ENCODE results near the gene CRYBG3.
"Not testable (repeated sequence)": the region's sequence is repeated elsewhere in the genome, so short reads cannot be mapped to it uniquely, and the experiment has no call there.

Gene CRYBG3
- total RNA-seq: 38.7 to 85.7 reads per million in 2 experiments

DNA sequence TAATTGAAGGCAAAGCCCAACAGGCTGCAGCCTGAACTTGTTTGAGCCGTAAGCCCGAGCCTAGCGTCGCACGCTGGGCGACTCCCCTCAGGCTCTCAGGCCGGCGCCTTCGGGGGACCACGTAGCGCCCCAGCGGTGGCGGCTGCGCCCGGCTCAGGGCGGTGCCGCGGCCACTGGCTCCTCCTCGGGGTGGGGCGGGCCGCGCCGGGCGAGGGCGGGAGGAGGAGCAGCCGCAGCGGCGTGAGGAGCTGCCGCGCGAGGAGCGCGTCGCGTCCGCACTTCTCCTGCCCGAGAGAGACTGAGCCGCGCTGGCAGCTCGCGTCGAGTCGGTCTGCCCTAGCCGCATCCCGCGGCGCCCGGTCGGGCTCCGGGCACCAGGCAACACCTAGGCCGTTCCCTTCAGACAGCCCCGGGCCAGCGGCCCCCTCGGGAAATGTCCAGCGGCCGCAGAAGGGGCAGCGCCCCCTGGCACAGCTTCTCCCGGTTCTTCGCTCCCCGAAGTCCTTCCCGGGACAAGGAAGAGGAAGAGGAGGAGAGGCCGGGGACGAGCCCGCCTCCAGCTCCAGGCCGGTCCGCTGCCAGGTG is at the start of gene CRYBG3:
Gene CRYBG3, plus strand, starts transcription at position 238 of the 585 bp plus-strand sequence. Its CDS starts 196 bp downstream, at position 434.
- DNase-seq (ENCODE audit: low read depth): peak; percentile 68

DNA sequence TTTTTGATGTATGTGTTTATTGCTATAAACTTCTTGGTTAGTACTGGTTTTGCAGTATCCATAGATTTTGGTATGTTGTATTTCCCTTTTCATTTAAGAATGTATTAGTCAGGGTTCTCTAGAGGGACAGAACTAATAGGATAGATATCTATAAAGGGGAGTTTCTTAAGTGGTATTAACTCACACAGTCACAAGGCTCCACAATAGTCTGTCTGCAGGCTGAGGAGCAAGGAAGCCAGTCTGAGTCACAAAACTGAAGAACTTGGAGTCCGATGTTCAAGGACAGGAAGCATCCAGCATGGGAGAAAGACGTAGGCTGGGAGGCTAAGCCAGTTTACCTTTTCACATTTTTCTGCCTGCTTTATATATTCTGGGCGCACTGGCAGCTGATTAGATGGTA is 48.9 kb upstream of the CRYBG3 start:
- DNase-seq (ENCODE audit: low read depth): no peak

DNA sequence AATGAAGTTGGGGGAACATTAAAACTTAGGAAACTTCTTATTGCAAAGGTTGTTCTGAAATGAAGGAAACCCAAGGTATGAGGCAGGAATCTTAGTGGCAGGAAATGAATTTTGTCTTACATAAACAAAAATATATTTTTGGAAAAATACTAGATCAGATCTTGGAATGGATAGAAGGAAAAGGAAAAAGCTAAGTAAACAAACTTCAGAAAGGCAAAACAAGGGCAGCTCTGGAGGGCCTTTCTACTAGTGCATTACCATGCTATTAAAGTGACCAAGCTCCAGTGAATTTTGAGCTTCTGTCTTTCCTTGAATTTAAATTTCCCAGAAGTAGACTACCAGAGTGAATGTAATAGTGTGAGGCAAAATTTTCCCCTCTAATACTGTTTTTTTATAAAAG is 43.7 kb upstream of the CRYBG3 start:
- DNase-seq (ENCODE audit: low read depth): no peak

DNA sequence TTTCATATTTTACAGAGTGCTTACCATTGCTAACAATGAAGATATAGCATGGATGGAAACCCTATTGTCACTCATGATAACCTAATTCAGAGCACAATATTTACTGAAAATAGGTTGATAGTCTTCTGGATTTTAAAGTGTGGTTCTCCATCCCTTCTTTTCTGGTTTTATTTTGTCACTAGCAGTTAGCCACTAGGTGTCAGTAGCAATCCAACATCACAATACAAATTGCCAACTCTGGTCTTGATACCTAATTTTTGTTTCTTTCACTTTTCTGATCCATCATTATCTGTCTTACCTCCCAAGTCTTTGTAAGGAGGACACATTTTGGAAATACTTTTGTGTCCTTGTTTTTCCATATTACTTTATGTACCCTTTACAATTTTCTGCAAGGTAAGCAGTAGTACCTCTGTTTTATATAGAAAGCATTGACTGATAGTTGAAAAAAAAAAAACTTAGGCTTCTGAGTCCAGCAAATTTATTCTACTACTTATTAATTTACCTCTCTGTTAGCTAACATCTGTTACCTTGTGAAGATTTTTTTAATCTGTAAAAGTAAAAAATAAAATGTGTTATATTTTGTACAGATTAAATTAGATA is 28.3 kb upstream of the CRYBG3 start:
- no peak for DNase-seq (ENCODE audit: low read depth)

DNA sequence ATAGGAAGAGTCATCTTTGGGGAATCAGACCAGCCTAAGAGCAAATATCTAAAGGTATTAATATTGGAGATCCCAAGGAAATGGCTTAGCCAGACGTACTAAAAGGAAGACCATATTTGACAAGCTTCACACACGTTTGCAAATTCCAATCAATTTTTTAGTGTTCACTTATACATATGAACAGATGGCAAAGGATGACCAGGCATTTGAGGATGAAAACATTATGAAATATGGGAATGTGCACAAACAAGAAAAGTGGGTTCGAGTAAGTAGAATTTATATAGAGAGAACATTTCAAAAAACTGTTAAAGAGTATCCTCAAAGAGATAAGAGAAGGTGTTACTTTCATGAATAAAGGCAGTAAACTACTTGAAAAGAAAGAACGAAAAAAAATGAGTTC is 25.9 kb upstream of the CRYBG3 start:
- no peak for DNase-seq (ENCODE audit: low read depth)

DNA sequence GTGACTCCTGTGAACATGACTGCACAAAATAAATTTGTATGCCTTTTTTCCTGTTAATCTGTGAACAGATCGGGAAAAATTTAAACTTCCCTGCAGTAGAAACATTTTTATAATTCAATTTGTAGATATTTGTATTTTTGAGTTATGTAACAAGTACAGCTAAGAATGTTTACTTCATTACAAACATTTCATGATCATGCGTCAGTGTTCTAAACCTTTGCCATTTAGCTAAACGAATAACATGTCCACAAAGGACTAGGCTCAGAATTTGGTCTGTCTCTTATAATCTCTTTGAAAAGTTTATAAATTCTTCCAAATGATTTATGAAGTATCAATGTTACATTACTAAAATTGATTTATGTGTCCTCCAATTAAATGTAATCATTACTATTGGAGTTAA is 17.3 kb upstream of the CRYBG3 start:
- no peak for DNase-seq (ENCODE audit: low read depth)

DNA sequence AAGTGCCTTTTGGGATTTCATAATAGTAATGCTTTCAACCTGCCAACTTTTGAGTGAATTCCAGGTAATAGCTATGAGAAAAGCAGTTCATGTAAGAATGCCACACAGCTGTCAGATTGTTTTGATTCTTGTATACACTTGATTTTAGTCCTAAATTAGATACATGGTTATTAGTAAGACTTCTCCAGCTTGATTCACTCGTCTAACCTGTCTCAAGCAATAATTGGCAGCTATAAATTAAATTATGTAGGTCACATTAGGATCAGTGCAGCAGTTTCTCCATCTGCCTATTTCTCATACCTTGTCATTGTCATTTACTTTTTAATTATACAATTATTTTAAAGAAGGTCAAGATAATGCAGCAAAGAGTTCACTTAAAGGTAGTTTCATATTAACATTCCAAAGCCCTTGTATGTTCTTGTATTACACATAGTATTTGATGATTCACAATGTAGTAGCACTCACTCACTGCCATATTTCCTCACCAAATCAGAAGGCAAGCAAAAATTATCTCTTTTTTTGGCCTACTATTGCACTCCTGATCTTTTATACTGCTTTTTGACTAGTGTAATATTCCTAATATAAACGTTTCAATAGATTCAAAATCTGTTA is 10.9 kb upstream of the CRYBG3 start:
- no peak for DNase-seq (ENCODE audit: low read depth)

DNA sequence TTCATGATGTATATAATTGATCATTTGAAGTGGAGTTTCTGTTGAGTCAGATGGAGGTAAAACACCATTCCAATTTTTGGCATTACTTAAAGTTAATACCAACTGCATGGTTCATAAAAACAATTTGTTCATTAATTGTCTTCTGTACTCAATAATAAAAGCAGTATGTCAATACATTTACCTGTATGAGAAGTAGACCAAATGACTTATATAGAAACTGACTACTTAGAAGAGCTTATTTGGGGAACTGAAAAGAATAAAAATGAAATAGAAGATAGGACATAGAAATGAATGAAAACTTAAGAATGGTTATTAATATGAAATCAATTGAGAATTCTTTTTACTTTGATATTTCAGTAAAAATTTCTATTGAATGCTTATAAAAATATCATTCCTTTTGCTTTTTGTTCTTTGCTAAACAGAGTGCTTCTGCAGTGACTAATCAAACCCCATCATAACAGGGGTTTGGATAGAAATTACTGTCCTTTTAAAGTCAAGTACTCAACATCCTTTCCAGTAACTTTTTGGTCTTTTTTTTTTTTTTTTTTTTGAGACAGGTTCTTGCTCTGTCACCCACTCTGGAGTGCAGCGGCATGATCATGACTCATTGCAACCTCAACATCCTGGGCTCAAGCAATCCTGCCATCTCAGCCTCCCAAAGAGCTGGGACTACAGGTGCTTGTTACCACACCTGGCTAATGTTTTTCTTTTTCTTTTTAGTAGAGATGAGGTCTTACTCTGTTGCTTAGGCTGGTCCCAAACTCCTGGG is 6.5 kb upstream of the CRYBG3 start:
- peak; percentile 9 for DNase-seq (ENCODE audit: low read depth)

DNA sequence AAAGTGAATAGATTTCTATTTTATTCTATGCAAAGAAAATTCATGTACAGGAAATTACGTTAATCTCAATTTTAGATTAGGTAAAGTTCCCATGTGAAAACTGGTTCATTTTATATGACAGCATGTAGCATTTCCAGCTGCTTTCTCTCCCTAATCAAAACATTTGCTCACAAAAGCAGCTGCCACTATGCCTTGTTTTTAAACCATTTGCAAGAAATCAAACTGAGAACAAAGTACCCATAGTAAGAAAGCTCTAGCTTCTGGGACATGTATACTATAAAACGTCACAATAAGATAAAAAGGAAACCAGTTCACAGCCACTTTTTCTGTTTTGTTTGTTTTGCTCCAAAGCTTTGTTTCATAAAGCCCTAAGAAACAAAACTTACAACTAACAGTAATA is 5.0 kb upstream of the CRYBG3 start:
- DNase-seq (ENCODE audit: low read depth): no peak

DNA sequence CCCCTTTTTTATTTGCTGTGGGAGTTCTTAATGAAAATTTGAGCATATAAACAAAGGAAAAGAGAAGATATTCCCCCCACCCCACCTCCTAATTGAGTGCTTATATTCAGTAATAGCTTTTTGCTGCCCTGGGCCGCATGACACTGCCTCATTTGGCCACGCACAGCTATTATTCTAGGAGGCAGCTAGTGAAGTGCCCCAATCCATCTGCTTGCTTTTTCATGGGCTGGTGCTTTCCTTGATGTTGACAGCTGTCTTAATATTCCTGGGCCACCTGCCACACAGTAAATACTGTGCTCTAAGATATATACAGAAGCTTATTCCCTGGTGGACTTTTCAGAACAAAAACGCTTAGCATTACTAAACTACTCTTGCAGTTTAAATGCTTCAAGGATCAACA is 3.8 kb upstream of the CRYBG3 start:
- DNase-seq (ENCODE audit: low read depth): no peak

DNA sequence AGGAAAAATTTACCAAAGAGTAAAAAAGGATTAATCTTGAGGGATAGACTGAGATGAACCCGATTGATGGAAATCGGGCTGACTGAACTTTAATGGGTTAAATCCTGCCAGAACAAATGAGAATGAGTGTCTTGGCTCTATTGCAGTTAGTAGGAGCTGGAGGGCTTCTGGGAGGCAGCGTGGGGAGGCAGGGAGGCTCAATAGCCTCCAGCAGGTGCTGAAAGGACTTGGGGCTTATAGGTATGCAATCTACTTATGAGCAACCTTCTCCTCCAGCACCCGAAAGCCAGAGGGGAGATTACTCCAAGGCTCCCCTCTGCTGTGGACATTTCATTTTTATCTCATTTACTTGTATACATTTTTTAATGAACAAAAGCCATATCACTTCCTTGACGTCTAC is 1.0 kb upstream of the CRYBG3 start:
- no peak for DNase-seq (ENCODE audit: low read depth)

DNA sequence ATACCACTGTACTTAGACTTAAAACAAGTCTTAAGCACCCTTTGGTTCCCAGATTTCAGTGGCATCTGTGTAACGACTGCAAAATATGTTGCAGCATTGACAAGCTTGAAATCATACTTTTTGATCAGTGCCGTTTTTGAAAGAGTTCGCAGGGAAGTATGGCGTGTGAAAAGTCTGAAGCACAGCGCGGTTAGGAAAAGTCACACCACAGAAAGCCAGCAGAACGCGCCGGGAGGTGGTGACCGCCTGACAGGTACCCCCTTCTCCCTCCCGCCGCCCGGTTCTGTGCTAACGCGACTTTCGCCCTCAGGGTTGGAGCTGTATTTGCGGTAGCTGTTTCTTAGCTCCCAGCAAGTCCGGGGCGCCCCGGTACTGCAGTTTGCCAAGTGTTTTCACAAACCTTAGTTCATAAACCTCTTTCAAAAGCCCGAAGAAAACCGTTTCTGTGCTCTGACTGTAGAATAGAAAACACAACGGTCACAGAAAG is 481 bp upstream of the CRYBG3 start:
- DNase-seq (ENCODE audit: low read depth): peak; percentile 36

DNA sequence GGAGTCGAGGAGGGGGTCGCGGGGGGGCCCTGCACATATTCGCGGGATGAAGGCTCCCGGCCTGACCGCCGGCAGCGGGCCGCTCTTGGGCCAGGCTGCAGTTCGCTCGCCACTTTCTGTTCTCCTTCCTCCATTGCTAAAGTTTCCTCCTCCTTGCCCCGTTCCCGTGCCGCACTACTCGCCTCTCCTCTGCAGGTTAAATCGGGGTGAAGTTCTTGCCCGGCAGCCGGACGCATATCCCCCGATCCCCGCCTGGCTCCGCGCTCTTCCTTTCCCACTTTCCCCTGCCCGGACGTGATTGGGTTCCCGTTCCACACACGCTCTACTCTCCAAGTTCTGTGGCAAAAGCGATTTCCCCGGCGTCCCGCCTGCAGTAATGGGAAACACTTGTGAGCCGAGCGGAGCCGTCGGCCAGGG is 556 bp downstream of the CRYBG3 start:
- DNase-seq (ENCODE audit: low read depth): no peak

DNA sequence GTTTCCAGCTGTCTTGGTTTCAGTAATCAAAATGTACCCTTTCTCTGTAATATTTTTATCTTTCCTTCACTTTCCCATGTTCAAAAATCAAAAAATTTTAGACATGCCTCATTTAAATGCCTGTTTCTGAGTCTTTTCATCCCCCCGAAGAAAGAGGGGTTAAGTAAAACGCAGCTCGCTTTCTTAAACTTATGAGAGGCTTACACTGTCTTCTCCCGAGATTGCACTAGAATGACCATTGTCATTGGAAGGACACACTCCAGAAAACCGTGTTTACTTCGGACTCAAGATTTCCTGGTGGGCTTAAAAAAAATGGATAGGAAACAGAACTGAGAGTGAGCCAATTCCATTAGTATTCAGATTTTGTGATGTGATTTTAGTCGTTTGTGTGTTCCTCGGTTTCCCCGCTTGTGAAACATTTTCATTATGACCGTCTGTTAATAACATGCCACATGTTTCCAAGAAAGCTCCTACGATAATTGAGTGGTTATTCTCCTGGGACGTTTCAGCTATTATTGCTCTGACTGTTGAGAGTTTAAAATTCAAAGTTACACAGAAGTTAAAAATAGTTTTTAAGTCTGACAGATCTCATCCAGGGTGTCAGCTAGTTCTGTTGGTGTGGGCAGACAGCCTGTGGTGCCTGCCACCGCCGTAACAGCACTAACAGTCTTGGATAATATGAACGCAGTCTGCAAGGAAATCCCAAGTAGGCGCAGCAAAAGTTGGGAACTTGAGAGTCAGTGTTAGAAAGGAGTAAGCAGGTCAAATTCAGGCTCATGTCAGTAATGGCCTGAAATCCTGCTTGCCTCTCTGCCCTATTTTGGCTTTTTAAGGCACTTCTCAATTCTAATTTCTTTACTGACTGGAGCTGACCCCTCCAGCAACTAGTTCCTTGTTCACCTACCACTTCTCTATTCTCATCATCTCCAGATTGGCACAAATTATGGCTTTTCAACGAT is 1.5 kb downstream of the CRYBG3 start:
- DNase-seq (ENCODE audit: low read depth): no peak

DNA sequence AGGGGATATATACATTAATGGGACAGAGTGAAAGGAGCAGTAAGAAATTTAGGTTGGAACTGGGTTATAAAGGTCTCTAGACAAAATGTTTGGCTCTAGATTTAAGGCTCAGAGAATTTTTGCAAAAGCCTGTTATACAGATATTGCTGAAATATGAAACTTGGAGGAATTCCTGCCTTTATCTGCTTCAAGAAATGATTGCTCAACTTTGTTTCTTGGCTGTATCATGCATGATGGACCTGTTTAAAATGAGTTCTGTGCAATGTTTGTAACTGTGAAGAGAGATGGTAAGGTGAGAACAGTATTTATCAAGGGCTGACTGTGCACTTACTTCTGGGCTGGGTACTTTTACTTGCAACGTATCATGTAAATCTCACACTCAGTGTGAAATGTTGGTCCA is 3.3 kb downstream of the CRYBG3 start:
- DNase-seq (ENCODE audit: low read depth): no peak

DNA sequence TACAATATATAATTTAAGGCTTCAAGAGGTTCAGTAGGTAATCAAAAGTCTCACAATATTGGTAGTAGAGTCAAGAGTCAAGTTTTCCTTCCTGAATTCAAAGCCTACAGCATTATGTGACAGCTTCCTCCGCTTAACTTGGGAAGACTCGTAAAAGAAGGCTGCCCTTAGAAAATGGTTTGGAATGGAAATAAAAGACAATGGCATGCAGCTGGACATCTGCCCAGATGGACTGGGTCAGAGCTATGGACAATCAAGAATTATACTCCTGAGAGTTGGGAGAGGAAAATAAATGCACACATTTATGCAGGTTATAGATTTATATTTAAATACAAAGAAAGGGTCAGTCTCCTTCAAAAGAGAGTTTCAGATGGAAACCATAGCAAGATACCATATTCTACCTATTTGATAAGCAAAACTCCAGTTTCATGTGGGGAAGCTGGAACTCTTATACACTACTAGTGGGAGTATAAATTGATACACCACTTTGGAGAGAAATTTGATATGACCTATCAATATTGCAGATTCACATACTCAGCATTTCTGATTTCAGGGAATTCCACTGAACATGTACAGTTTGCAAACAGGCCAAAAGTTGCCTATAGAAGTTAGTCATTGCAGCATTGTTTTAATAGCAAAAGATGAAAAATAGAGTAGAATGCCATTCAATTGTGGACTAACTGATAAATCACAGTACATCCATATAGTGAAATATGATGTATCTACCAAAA is 6.1 kb downstream of the CRYBG3 start:
- no peak for DNase-seq (ENCODE audit: low read depth)

DNA sequence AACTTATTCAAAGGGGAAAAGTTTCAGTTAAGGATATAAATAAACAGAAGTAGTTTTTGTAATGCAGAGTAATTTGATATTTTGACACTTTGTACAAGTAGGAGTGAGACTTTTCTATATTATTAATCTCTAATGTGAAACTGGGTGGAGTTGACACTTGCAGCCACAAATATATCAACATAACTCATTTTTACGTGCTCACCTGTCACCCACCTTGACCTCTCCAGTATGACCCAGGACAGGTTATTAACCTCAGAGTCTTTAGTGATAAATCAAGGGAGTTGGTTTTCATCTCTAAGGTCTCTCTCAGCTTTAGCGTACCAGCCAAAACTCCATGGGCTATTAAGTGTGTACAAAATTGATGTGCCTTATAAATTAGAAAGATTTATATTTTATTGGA is 7.4 kb downstream of the CRYBG3 start:
- no peak for DNase-seq (ENCODE audit: low read depth)

DNA sequence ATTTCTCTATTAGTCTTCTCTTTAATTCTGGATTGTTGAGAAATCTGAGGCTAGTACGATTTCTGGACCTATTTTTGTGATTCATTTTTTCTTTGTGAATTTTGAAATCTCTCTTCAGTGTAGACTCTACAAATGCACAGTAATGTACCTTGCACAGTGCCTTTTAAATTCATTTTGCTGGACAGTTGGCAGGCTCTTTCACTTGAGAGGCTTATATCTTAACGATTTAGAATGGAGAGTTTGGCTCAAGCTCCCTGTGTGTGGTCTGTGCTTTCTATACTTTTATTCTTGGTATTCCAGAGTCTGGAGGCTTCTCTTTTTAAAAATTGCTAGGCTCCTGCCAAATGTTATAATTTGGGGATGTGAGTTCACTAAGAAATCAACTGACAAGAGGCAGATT is 8.8 kb downstream of the CRYBG3 start:
- DNase-seq (ENCODE audit: low read depth): no peak

DNA sequence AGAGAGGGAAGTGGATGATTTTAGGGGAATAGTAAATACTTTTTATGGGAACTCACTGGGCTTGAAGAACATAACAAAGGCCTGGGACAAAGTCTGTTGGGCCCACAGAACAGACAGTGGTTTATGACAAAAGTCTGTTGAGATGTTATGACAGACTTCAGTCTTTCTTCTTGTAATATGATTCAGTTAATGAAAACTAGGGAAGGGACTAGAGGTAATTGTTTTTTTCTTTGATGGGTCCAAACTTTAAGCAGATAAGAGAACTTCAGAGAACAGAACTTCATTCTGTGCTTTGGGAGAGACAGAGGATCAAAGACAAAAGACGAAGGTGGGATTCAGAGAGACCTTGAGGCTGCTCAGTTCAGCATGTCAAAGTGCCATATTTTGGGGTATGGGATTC is 9.3 kb downstream of the CRYBG3 start:
- no peak for DNase-seq (ENCODE audit: low read depth)

DNA sequence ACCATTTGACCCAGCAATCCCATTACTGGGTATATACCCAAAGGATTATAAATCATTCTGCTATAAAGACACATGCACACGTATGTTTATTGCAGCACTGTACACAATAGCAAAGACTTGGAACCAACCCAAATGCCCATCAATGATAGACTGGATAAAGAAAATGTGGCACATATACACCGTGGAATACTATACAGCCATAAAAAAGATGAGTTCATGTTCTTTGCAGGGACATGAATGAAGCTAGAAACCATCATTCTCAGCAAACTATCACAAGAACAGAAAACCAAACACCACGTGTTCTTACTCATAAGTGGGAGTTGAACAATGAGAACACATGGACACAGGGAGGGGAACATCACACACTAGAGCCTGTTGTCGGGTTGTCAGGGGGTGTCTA is 11.4 kb downstream of the CRYBG3 start:
- not testable (repeated sequence) for DNase-seq (ENCODE audit: low read depth)

DNA sequence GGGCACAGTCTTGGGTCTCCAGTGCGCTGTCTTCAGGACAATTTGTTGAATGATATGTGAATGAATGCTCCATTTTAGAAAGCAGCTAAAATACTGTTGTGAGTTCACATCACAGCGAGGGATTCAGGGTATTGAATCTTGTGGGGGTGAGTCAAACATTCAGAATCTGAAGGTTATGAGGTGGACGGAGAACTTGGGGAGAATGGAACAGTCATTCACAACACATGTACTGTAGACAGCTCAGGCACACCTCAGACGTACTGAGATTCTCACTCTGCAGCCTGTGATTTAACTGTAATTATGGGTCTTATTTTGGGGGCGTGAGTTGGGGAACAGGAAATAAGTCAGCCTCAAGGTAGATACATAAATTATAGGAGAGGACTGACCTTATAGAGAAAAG is 13.9 kb downstream of the CRYBG3 start:
- no peak for DNase-seq (ENCODE audit: low read depth)
